GM19240 (cell line): Measurements from ENCODE around the gene CCDC7.
"Not testable (repeated sequence)": the region's sequence is repeated elsewhere in the genome, so short reads cannot be mapped to it uniquely, and the experiment has no call there.

Experiments used
- DNase-seq: peaks from one replicate; pipeline ENCODE4 v3.0.0; 2011; ENCODE audit warnings: low spot score; ENCODE audit not compliant: insufficient read length

CCDC7 gene

GRCh38 chr10:32562695-32563094 lies 116.8 kb downstream of the CCDC7 start:
- DNase-seq = not testable (repeated sequence)

GRCh38 chr10:32577448-32577847 lies 131.5 kb downstream of the CCDC7 start:
- no peak for DNase-seq

GRCh38 chr10:32582946-32583345 lies 137.0 kb downstream of the CCDC7 start:
- no peak for DNase-seq

GRCh38 chr10:32598022-32598421 lies 152.1 kb downstream of the CCDC7 start:
- not testable (repeated sequence) for DNase-seq

- no peak for DNase-seq
These were observed 154.4 kb downstream of the CCDC7 start for GRCh38 chr10:32600317-32600716.

- DNase-seq = not testable (repeated sequence)
These were observed 155.6 kb downstream of the CCDC7 start for GRCh38 chr10:32601562-32601961.

- DNase-seq = no peak
These were observed 159.8 kb downstream of the CCDC7 start for GRCh38 chr10:32605787-32606186.

- not testable (repeated sequence) for DNase-seq
These were observed 164.6 kb downstream of the CCDC7 start for GRCh38 chr10:32610543-32610942.

- DNase-seq = no peak
These were observed 170.5 kb downstream of the CCDC7 start for GRCh38 chr10:32616438-32616837.

GRCh38 chr10:32618482-32618881 lies 172.5 kb downstream of the CCDC7 start:
- no peak for DNase-seq

GRCh38 chr10:32621969-32622368 lies 176.0 kb downstream of the CCDC7 start:
- DNase-seq = no peak

- DNase-seq = no peak
These were observed 176.5 kb downstream of the CCDC7 start for GRCh38 chr10:32622409-32622808.

GRCh38 chr10:32627183-32627582 lies 181.2 kb downstream of the CCDC7 start:
- DNase-seq = no peak

GRCh38 chr10:32629910-32630309 lies 184.0 kb downstream of the CCDC7 start:
- no peak for DNase-seq

- DNase-seq = no peak
These were observed 200.6 kb downstream of the CCDC7 start for GRCh38 chr10:32646535-32646934.

- DNase-seq = no peak
These were observed 204.3 kb downstream of the CCDC7 start for GRCh38 chr10:32650246-32650655.

- not testable (repeated sequence) for DNase-seq
These were observed 211.5 kb downstream of the CCDC7 start for GRCh38 chr10:32657430-32657829.

GRCh38 chr10:32661346-32661745 lies 215.4 kb downstream of the CCDC7 start:
- no peak for DNase-seq

- no peak for DNase-seq
These were observed 235.0 kb downstream of the CCDC7 start for GRCh38 chr10:32680803-32681557.

GRCh38 chr10:32684291-32684690 lies 238.4 kb downstream of the CCDC7 start:
- DNase-seq = no peak

- DNase-seq = no peak
These were observed 241.2 kb downstream of the CCDC7 start for GRCh38 chr10:32687116-32687515.

- DNase-seq = no peak
These were observed 241.6 kb downstream of the CCDC7 start for GRCh38 chr10:32687546-32687945.

GRCh38 chr10:32692174-32692573 lies 246.2 kb downstream of the CCDC7 start:
- DNase-seq = no peak
